Chondrocyte (in vitro differentiated cells): Measurements from ENCODE around the gene SLC6A6. TPM values are rescaled to one million over a fixed set of nuclear protein-coding genes. Genes with fewer than 3 reads are reported as not detected.

Experiments used
- DNase-seq: peaks from one replicate; pipeline ENCODE4 v3.0.0; 2021; ENCODE audit warnings: mixed read lengths, low spot score
- H3K27ac Mint-ChIP-seq: one replicate; pipeline ENCODE4 v1.8.0; 2021; ENCODE audit warnings: mild to moderate bottlenecking, moderate library complexity, mixed read lengths; ENCODE audit not compliant: unreplicated experiment
- H3K27me3 Mint-ChIP-seq: 2 replicates; pipeline ENCODE4 v1.8.0; 2021; ENCODE audit warnings: low read depth, mixed read lengths
- H3K36me3 Mint-ChIP-seq: 2 replicates; pipeline ENCODE4 v1.8.0; 2021; ENCODE audit warnings: low read depth, mixed read lengths
- H3K4me1 Mint-ChIP-seq: 2 replicates; pipeline ENCODE4 v1.8.0; 2021; ENCODE audit warnings: low read depth, mild to moderate bottlenecking, mixed read lengths
- H3K4me3 Mint-ChIP-seq: one replicate; pipeline ENCODE4 v1.8.0; 2021; ENCODE audit warnings: mild to moderate bottlenecking, moderate library complexity, mixed read lengths; ENCODE audit not compliant: unreplicated experiment
- H3K9me3 Mint-ChIP-seq: 2 replicates; pipeline ENCODE4 v1.8.0; 2021; ENCODE audit warnings: low read depth, mixed read lengths
- total RNA-seq: library from RNA; stranded (reverse); gene quantifications from 3 replicates; pipeline ENCODE4 v1.2.1, GENCODE V29; 2021
- TF ChIP-seq, protein P1 (sequence below): fragments of 200-600 bp; sonication (generic); IDR thresholded peaks from 2 replicates; pipeline ENCODE4 v1.5.0; 2021; ENCODE audit warnings: antibody characterized with exemption, mild to moderate bottlenecking, moderate library complexity

The SLC6A6 gene
- total RNA-seq, 1 donor from 2014 or later, result 46.0 TPM

DNA sequence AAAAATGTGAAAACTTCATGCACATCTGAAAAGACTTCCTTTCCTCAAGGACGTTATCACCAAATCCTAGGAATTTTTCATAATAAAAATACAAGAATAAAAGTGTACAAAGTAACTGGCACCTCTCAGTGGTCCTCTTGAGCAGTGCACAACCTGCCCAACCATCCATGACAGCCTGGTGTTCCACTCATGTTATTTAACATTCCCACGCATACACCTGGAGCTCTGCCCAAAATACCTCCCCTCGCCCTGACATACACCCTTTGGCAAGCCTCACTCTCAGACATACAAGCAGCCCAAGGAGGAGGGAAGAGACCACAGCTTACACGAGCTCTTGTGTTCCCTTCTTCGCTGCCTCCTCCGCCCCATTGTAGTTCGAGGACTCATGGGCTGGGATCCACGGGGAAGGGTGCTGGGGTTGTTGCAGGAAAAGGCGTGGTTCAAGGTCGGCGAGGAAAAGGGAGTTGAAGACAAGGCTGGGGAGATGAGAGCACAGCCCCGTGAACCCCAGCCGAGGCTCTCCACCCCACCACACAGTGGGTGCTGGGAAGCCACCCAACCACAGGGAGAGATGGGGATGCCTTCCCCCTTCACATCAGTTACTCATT is 114.4 kb downstream of the SLC6A6 start:
- peak; percentile 60 for DNase-seq
- Mint-ChIP-seq H3K36me3 (no peaks in the 10 kb centered on the region), H3K4me3 (no peak overlapping the region), H3K4me1 (no peaks in the 10 kb centered on the region), H3K9me3 (no peaks in the 10 kb centered on the region), H3K27me3 (peaks cover 7% of the 10 kb centered on the region), H3K27ac (no peak overlapping the region)
- TF ChIP-seq, protein P1, sequence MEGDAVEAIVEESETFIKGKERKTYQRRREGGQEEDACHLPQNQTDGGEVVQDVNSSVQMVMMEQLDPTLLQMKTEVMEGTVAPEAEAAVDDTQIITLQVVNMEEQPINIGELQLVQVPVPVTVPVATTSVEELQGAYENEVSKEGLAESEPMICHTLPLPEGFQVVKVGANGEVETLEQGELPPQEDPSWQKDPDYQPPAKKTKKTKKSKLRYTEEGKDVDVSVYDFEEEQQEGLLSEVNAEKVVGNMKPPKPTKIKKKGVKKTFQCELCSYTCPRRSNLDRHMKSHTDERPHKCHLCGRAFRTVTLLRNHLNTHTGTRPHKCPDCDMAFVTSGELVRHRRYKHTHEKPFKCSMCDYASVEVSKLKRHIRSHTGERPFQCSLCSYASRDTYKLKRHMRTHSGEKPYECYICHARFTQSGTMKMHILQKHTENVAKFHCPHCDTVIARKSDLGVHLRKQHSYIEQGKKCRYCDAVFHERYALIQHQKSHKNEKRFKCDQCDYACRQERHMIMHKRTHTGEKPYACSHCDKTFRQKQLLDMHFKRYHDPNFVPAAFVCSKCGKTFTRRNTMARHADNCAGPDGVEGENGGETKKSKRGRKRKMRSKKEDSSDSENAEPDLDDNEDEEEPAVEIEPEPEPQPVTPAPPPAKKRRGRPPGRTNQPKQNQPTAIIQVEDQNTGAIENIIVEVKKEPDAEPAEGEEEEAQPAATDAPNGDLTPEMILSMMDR, result no peak

DNA sequence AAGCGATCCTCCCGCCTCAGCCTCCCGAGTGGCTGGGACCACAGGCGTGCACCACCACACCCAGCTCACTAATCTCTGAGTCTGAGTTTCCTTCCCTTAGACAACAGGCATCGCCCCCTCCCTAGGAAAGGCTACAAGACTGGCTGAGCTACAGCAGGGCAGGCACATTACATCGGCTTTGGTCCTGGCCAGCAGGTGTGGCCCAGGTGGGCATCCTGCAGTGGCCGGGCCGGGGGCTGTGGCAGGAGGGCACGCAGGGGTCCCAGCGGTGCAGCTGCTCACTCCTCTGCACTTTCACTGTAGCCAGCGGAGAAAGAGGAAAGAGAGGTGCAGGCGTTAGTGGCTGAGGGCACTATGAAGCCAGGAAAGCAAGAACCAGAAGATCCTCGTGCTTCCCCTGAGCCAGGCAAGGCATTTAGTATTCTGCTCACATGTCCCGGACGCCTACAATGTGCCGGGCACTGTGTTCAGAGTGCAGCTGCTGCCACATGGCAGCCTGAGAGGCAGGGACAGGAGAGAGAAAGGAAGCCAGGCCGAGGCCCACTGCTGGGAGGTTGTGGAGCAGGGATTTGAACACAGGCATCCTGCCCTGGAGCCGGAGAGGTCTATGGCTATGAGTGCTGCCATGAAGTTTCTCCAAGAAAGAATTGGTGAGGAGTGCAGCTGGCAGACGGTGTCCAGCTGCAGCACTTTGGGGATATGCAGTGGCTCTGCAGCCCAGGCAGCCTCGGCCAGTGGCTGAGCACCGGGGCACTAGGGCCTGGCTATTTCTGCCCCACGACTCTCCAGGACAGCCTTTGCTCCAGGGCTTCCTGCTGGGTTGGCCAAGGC is 115.4 kb downstream of the SLC6A6 start:
- no peaks in the 10 kb centered on the region for H3K36me3 Mint-ChIP-seq
- peaks cover 7% of the 10 kb centered on the region for H3K27me3 Mint-ChIP-seq
- TF ChIP-seq, protein P1, result no peak
- peak; percentile 89 for DNase-seq
- no peaks in the 10 kb centered on the region for H3K4me1 Mint-ChIP-seq
- H3K27ac Mint-ChIP-seq, result no peak overlapping the region
- no peak overlapping the region for H3K4me3 Mint-ChIP-seq
- no peaks in the 10 kb centered on the region for H3K9me3 Mint-ChIP-seq

DNA sequence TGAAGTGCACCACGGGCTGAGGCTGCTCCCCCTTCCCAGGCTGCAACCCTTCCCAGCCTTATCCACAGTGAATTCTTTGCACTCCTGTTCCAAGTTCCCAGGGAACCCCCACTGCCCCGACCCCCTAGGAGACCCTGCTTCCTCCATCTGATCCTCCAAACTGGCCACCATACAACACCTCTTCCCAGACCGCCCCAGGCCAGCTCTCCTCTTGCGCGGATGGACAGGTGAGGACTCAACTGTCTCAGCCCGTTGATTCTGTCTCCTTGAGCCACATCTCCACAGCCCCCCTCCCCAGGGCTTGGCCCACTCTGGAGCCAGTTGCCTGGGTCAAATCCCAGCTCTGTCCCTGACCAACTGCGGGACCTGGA is 116.0 kb downstream of the SLC6A6 start:
- Mint-ChIP-seq H3K36me3 (no peaks in the 10 kb centered on the region), H3K27ac (no peak overlapping the region), H3K27me3 (peaks cover 7% of the 10 kb centered on the region)

DNA sequence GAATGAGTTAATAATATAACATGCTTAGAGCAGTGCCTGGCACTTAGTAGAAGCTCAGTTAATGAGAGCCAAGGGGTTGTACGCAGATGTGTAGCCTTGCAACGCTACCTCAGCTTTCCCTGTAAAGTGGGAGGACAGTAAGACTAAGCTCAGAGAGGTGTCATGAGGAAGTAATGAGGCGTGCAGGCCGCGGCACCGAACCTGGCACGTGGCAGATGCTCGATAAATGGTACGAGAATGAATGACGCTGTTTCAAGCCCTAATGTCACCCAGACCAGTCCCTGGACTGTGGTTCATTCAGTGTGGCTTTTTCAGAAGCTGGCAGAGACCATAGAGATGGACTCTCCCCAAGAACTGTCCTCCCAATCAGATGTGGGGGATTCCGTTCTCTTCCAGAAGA is 116.5 kb downstream of the SLC6A6 start:
- Mint-ChIP-seq H3K4me3 (no peak overlapping the region), H3K36me3 (no peaks in the 10 kb centered on the region), H3K9me3 (no peaks in the 10 kb centered on the region), H3K27ac (no peak overlapping the region), H3K27me3 (peaks cover 7% of the 10 kb centered on the region), H3K4me1 (no peaks in the 10 kb centered on the region)
- TF ChIP-seq, protein P1, result no peak
- peak; percentile 39 for DNase-seq

More for the DNA sequence above, 116.0 kb downstream of the SLC6A6 start:
- H3K4me1 Mint-ChIP-seq, result no peaks in the 10 kb centered on the region
- peak; percentile 76 for DNase-seq
- no peaks in the 10 kb centered on the region for H3K9me3 Mint-ChIP-seq
- TF ChIP-seq, protein P1, result no peak
- no peak overlapping the region for H3K4me3 Mint-ChIP-seq

DNA sequence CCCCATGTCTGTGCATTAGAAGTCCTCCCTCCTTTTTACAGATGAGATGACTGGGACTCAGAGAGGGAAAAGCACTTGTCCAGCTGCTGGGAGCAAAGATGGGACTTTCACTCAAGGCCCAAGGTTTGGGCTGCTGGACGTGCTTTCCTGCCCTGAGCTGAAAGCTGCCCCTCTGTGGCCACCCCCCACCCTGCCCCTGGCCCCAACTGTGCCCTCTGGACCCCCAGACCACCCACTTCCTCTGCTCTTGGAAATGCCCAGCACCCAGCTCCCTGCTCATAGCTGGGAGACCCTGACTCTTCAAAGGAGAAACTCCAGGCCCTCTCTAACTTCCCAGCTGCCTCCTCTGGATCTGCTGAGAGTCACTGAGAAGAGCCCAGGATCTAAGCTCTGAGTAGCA is 117.0 kb downstream of the SLC6A6 start:
- peak; percentile 63 for DNase-seq
- H3K4me3 Mint-ChIP-seq, result no peak overlapping the region
- peaks cover 7% of the 10 kb centered on the region for H3K27me3 Mint-ChIP-seq
- H3K27ac Mint-ChIP-seq, result no peak overlapping the region
- no peaks in the 10 kb centered on the region for H3K36me3 Mint-ChIP-seq
- no peaks in the 10 kb centered on the region for H3K9me3 Mint-ChIP-seq
- H3K4me1 Mint-ChIP-seq, result no peaks in the 10 kb centered on the region
- TF ChIP-seq, protein P1, result no peak
